ENCODE results near the gene INS. TPM values are rescaled to one million over a fixed set of nuclear protein-coding genes. Genes with fewer than 3 reads are reported as not detected.

The INS gene
- total and polyA plus RNA-seq, 2 of the 13 experiments (the other 11 are each of a cell fraction or from before 2014, with no cell fraction given): not detected

DNA sequence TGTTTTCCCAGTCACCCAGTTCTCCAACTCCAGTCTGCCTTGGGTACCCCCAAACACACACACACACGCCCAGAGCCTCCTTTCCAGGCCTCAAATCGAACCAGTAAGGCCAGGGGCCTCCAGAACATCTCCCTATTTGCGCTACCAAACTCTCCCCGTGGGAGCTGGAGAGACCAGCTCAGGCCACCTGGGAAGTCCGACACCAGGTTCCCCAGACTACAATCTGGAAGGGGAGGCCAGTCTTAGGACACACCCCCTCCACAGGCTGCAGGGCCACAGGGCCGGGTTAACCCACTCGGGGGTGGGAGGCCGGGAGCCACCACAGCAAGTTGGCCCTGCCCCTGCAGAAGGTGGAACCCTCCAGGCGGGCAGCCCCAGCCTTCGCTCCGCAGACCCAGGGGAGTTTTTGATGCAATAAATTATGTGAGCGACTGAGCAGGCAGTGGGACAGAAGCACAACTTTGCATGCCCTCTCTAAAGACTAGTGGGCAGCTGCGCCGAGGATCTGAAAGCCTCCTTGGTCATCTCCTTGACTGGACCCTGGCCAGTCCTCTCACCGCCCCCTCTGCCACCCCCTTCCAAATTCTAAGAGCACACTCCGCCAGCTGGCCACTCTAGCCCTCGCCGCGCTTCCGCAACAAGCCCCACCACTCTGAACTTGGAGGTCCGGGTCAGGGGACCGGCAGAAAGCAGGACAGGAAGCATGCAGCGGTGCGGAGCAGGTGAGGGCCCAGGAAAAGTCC is 24.6 kb downstream of the INS start (continued):
- TF ChIP-seq HOXD1 (CRISPR knock-in tag; IDR thresholded peaks at IDR 0.05) (0 out of 2 replicates have a peak, but pooled peaks have one; percentile 12), SP2 (CRISPR knock-in tag; IDR thresholded peaks at IDR 0.05) (0 out of 2 replicates have a peak, but pooled peaks have one; percentile 31), KDM5B (CRISPR knock-in tag; IDR thresholded peaks at IDR 0.05; ENCODE audit: borderline replicate concordance) (peak; percentile 13), ZNF30 (CRISPR knock-in tag; IDR thresholded peaks at IDR 0.05) (peak; percentile 52; the same call in 1 of the 2 replicates), AGO2 (optimal IDR thresholded peaks at IDR 0.05; ENCODE audit: low read depth, low read length) (peak; percentile 89), ZNF501 (CRISPR knock-in tag; IDR thresholded peaks at IDR 0.05) (peak; percentile 38), ZFP36L1 (CRISPR knock-in tag; IDR thresholded peaks at IDR 0.05) (peak; percentile 76; the same call in 1 of the 2 replicates), ZNF337 (CRISPR knock-in tag; IDR thresholded peaks at IDR 0.05; ENCODE audit: borderline replicate concordance, low read depth) (peak; percentile 39; the same call in 1 of the 2 replicates), ZNF770 (CRISPR knock-in tag; IDR thresholded peaks at IDR 0.05) (peak; percentile 42; the same call in 1 of the 2 replicates)
- TF ChIP-seq, protein P1, sequence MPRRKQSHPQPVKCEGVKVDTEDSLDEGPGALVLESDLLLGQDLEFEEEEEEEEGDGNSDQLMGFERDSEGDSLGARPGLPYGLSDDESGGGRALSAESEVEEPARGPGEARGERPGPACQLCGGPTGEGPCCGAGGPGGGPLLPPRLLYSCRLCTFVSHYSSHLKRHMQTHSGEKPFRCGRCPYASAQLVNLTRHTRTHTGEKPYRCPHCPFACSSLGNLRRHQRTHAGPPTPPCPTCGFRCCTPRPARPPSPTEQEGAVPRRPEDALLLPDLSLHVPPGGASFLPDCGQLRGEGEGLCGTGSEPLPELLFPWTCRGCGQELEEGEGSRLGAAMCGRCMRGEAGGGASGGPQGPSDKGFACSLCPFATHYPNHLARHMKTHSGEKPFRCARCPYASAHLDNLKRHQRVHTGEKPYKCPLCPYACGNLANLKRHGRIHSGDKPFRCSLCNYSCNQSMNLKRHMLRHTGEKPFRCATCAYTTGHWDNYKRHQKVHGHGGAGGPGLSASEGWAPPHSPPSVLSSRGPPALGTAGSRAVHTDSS (CRISPR knock-in tag; conservative IDR thresholded peaks at IDR 0.05): no peak

Measured in HepG2 (cell line).